ENCODE data around the gene CELSR1. TPM values are rescaled to one million over a fixed set of nuclear protein-coding genes. Genes with fewer than 3 reads are reported as not detected.
A peak's percentile ranks its signal among the peaks of the same experiment; 100 is the strongest.

CELSR1 gene
- total and polyA plus RNA-seq, 2 donors (not counting 1 experiment from before 2014, with no cell fraction given), result 0.07 to 1.8 TPM

GRCh38 chr22:46437671-46438440 lies 99.6 kb downstream of the CELSR1 start:
- Histone ChIP-seq H3K27ac (ENCODE audit: insufficient read depth, low read length) (no peak overlapping the region), H4K20me1 (ENCODE audit: control insufficient read depth, extremely low read depth, insufficient read depth, low read length) (no peaks in the 10 kb centered on the region), H3K4me1 (ENCODE audit: control insufficient read depth, extremely low read depth, insufficient read depth, low read length) (no peaks in the 10 kb centered on the region), H2AFZ (ENCODE audit: low read length) (no peak overlapping the region), H3K4me2 (ENCODE audit: extremely low read depth, insufficient read depth, low read length) (no peak overlapping the region), H3K9me3 (ENCODE audit: control insufficient read depth, insufficient read depth, low read depth, low read length) (no peaks in the 10 kb centered on the region), H3K4me3 (replicated peaks in 1 of 4; ENCODE audit: control extremely low read depth in 1 of 4, insufficient read depth in 1 of 4, low read depth in 3 of 4, low read length in 4 of 4) (no peak overlapping the region), H3K36me3 (ENCODE audit: control insufficient read depth, insufficient read depth, low read length) (no peaks in the 10 kb centered on the region), H3K79me2 (ENCODE audit: control insufficient read depth, insufficient read depth, low read length) (no peaks in the 10 kb centered on the region), H3K9ac (ENCODE audit: insufficient read depth, low read length) (no peak overlapping the region), H3K27me3 (ENCODE audit: control insufficient read depth, insufficient read depth, low read length) (no peaks in the 10 kb centered on the region)
- no peak for DNase-seq (ENCODE audit: low read depth in 2 of 2)
- TF ChIP-seq CTCF (conservative IDR thresholded peaks at IDR 0.05 in 1 of 2, IDR thresholded peaks at IDR 0.05 in 1 of 2; ENCODE audit: low read depth in 1 of 2, low read length in 2 of 2) (no peak), EZH2 (IDR thresholded peaks at IDR 0.05; ENCODE audit: low read length, missing control alignments) (no peak)

GRCh38 chr22:46436595-46437175 lies 100.7 kb downstream of the CELSR1 start:
- Histone ChIP-seq H3K27me3 (ENCODE audit: control insufficient read depth, insufficient read depth, low read length) (no peaks in the 10 kb centered on the region), H3K4me3 (replicated peaks in 1 of 4; ENCODE audit: control extremely low read depth in 1 of 4, insufficient read depth in 1 of 4, low read depth in 3 of 4, low read length in 4 of 4) (no peak overlapping the region), H3K9ac (ENCODE audit: insufficient read depth, low read length) (no peak overlapping the region), H3K4me2 (ENCODE audit: extremely low read depth, insufficient read depth, low read length) (no peak overlapping the region), H3K27ac (ENCODE audit: insufficient read depth, low read length) (no peak overlapping the region), H3K36me3 (ENCODE audit: control insufficient read depth, insufficient read depth, low read length) (no peaks in the 10 kb centered on the region), H2AFZ (ENCODE audit: low read length) (no peak overlapping the region), H3K9me3 (ENCODE audit: control insufficient read depth, insufficient read depth, low read depth, low read length) (no peaks in the 10 kb centered on the region), H4K20me1 (ENCODE audit: control insufficient read depth, extremely low read depth, insufficient read depth, low read length) (no peaks in the 10 kb centered on the region), H3K79me2 (ENCODE audit: control insufficient read depth, insufficient read depth, low read length) (no peaks in the 10 kb centered on the region), H3K4me1 (ENCODE audit: control insufficient read depth, extremely low read depth, insufficient read depth, low read length) (no peaks in the 10 kb centered on the region)
- DNase-seq (ENCODE audit: low read depth in 2 of 2), result peak; percentile 4 to 78
- no peak for TF ChIP-seq CTCF (conservative IDR thresholded peaks at IDR 0.05 in 1 of 2, IDR thresholded peaks at IDR 0.05 in 1 of 2; ENCODE audit: low read depth in 1 of 2, low read length in 2 of 2)
- no peak for TF ChIP-seq EZH2 (IDR thresholded peaks at IDR 0.05; ENCODE audit: low read length, missing control alignments)

GRCh38 chr22:46433318-46433717 lies 104.1 kb downstream of the CELSR1 start:
- no peak overlapping the region for H3K4me2 ChIP-seq (ENCODE audit: extremely low read depth, insufficient read depth, low read length)
- no peaks in the 10 kb centered on the region for H3K9me3 ChIP-seq (ENCODE audit: control insufficient read depth, insufficient read depth, low read depth, low read length)
- no peaks in the 10 kb centered on the region for H3K36me3 ChIP-seq (ENCODE audit: control insufficient read depth, insufficient read depth, low read length)
- H3K4me1 ChIP-seq (ENCODE audit: control insufficient read depth, extremely low read depth, insufficient read depth, low read length), result no peaks in the 10 kb centered on the region
- H2AFZ ChIP-seq (ENCODE audit: low read length), result no peak overlapping the region
- no peak overlapping the region for H3K4me3 ChIP-seq (replicated peaks in 1 of 4; ENCODE audit: control extremely low read depth in 1 of 4, insufficient read depth in 1 of 4, low read depth in 3 of 4, low read length in 4 of 4)
- H3K79me2 ChIP-seq (ENCODE audit: control insufficient read depth, insufficient read depth, low read length), result no peaks in the 10 kb centered on the region
- no peaks in the 10 kb centered on the region for H3K27me3 ChIP-seq (ENCODE audit: control insufficient read depth, insufficient read depth, low read length)
- no peaks in the 10 kb centered on the region for H4K20me1 ChIP-seq (ENCODE audit: control insufficient read depth, extremely low read depth, insufficient read depth, low read length)
- H3K9ac ChIP-seq (ENCODE audit: insufficient read depth, low read length), result no peak overlapping the region
- DNase-seq (ENCODE audit: low read depth in 2 of 2), result no peak
- H3K27ac ChIP-seq (ENCODE audit: insufficient read depth, low read length), result no peak overlapping the region
- TF ChIP-seq EZH2 (IDR thresholded peaks at IDR 0.05; ENCODE audit: low read length, missing control alignments) (no peak), CTCF (conservative IDR thresholded peaks at IDR 0.05 in 1 of 2, IDR thresholded peaks at IDR 0.05 in 1 of 2; ENCODE audit: low read depth in 1 of 2, low read length in 2 of 2) (no peak)
